COLO829 (cell line): ENCODE results near the gene SPTBN1.
A peak's percentile ranks its signal among the peaks of the same experiment; 100 is the strongest.

Experiments used
- DNase-seq: peaks from one replicate; pipeline ENCODE4 v3.0.0; 2012; ENCODE audit warnings: low spot score

SPTBN1 gene

DNA sequence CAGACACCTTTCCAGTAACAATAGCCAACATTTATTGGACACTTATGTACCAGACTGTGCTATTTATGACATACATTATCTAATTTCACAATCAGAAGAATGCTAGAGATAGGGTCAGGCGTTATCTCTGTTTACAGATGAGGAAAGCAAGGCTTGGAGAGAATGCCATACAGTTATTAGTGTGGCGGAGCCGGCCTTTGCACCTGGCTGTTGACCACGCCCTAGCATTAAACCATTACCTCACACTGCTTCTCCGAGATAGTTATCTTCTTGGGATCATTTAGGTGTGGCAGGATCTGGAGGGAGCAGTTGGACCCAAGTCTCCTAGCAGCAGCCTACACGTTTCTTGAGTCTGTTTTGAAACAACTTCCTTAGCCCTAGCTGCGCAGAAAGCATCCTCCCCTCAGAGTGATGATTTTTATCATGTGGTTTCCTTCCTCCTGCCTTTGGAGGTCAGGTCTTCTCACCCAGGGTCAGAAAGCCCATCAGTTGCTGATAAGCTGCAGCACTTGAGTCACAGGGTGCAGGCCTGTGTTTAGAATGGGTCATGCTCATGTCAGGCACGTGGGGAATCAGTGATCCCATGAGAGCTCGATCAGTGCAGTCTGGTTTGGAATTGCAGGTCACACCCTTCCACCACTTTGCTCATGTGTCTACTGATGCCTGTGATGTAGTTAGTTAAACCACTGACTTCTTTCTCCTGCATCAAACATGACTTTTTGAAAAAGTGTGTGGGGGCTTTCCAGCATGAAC is 118.2 kb downstream of the SPTBN1 start:
- DNase-seq, result no peak

DNA sequence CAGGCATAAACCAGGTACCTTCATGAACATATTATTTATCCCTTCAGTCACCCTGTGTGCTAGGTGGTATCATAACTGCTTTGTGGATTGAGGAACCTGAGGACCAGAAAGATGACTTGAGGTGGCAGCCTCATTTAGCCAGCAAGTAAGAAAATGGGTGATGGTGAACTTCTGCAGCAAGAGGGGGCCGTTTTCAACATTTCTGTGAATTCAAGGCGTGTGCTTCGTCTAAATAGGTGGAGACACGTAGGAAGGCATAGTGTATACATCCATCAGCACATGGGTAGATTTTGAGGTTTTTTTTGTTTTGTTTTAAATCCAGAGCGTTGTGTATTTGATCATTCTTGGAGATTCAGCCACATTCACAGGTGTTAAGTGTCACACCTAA is 118.7 kb downstream of the SPTBN1 start:
- DNase-seq, result no peak

DNA sequence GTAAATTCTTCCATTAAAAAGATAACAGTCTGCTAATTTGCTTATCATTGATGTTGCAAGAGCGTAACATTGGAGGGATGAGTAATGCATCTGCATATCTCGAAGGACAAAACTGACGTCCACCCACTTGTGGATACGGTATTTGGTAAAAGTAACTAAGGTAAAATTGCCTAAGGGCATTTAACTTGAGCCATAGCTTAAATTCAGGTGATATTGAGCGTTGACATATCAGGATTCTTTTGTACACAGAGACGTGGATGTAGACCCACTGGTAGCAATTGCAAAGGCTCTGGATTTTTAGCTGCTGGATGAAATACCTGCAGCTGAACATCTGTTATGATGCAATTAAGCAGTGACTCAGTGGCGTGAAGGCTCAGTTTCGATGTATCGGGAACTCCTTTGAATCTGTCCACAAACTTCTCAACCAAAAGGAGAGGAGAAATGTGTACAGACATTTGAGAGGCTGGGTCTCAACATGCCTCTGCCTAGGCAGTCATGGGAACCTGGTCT is 119.3 kb downstream of the SPTBN1 start:
- no peak for DNase-seq

DNA sequence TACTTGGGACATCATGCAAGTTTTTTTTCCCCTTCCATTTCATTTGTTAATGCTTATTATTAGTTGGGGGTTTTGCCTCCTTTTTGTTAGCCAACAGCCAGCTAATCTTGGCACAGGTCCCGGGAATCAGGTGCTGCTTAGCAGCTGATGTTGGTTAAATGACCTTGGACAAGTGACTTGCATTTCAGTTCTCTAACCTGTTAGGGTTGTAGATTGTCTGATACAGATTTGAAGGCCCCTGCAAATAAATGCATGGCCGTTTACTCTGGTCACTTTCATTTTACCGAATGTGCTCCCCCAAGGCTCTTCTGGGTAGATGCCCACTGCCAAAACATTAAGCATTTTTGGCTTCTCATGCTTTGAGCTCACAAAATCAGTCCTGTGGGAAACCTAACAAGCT is 120.9 kb downstream of the SPTBN1 start:
- no peak for DNase-seq

DNA sequence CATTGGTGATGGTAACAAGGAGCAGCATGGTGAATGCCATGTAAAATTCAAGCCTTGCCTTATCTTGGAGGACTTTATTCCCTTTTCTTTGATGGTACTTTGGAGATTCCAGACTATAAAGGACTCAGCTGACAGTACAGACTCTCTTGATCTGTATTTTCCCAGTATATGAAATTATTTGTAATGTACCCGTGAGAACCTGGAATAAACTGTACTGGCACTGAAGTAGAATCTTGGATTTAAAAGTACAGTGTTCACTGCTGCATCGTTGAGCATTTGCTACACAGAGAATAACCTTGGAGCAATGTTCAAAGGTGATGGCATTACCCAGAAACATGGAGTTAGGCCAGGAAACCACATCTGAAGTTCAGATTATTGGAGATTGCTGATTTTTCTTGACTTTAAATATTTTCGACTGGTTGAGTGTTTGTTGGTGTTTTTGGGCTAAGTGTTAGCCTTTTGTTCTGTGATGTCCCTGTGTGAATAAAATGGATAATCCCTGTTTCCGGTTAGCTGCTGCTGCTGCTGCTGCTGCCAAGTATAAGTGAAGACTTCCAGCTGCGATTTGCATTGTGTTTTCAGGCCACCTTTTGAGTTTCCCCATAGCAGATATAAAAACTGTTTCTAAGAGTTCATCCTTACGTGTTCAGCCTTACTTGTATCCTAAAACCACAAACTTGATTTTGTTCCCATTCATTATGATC is 122.0 kb downstream of the SPTBN1 start:
- no peak for DNase-seq

DNA sequence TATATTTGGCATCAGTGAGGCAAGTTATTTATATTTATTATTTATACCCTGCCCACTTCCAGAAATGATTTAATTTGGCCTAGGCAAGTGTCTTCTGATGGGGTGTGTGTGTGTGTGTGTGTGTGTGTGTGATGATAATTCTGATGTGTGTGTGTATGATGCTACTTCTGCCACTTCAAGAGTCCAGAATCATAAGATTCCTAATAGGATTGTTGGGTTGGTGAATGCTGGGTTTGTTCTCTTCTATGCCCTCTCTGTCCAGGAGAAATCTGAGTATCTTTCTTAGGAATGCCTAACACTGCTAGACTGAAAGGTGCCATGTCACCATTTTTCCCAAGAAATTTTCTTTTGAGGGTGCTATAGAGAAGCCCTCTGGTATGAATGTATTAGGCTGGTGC is 122.5 kb downstream of the SPTBN1 start:
- peak; percentile 82 for DNase-seq

DNA sequence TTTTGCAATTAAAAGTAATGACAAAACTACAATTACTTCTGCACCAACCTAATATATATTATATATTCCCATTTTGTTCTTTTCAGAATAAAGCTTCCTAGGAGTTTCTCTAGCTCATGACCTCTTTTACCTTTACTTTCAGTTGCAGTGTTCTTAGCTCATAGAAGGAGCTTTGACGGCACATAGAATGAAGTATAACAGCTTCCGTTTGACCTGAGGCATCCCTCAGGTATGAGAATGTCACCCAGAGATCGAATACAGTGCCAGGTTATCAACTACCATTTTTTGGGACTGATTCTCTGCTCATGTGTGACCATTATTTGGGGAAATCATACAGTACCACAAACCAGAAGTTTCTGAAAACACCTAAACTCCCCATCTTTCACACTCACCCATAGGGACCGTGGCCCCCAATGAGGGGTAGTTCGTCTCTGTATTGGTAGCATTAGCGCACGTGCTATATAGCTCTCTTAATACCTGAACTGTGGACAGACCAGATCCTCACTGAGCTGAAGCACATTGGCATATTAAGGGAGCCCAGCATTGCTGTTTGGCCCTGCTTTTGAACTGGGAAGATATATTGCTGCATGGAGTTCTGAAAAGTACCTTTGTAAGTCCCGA is 123.0 kb downstream of the SPTBN1 start:
- DNase-seq, result no peak

DNA sequence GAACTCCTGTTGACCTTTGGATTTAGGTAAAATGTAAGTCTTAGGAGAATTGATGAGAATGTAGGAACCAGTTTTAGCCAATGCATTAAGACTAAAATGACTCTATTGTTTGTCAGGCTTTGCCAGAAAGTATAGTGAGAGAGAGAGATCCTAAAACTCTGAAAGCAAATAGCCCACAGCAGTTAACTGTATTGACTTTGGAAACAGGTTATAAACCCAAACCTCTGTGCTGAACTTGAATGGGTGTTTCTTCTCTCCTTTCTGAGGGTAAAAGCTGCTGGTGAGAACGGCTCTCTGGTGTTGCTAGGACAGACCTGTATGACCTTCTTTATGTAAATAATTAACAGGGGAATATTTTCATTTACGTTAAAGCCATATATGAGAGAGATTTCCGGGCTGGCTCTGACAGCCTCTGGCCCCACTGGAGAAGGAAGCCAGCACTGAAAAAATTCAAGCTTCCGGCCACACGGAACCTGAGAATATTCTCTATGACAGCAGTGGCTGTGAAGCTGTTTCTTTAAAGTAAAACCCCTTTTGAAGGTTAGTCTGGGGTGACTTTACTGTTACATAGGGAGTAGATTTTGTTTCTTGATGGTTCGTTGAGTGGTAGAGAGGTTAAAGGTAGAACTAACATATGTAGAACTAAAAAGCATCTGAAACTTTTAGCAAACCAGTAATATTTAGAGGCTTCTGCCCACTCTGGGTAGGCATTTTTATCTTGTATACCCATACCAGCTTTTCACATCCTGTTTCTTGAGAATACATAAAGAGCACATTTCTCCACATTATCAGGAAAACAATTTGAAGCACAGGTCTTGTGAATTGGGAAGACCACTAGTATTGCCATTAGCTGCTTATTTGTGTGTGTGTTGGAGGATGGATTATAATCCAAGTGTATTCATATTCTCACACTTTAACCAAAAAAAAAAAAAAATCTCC is 123.8 kb downstream of the SPTBN1 start:
- DNase-seq, result no peak

DNA sequence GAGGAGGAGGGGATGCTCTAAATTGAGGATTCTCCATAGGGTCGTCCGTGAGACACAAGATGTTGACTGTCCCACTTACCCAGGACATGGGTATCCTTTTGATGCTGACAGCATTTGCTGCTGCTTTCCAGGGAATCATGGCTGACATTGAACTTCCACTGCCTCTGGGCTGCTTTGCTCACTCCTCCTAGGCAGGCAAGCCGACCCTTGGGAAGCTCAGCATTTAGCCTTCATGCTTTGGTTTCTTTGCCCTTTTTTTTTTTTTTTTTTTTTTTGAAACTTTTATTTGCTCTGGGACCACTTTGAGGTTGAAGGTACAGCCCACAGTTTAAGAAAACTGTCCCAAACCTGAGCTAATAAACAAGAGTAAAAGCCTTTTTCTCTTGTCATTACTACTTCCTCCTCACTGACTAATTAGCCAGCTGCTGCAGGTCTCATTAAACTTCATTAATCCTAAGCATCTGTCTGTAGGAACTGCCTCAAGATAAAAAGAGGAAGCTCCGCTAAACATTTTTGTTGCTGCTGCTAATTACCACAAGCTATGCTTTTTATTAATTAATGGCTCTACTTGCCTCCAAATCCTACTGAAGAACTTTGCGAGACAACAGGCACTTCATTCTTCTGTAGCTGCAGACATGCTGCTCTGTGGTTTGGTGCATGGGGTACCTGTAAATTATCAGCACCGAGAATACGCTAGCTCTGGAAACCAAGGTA is 125.4 kb downstream of the SPTBN1 start:
- DNase-seq, result no peak

DNA sequence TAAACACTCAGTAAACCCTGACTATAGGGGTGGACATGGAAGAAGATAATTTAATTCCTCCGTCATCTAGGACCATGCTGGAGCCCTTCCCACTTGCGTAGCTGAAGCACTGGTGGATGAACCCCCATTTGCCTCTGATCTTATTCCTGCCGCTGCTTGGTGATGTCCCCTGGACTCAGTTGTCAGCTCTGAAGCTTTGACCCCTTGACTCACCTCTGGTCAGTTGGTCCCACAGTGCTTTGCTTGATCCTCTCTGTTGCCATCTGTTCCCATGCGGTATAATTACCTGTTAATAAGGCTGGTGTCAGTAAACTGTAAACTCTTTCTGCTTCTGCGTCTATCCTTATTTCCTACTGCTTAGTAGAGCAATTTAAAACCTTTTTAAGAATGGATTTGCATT is 126.9 kb downstream of the SPTBN1 start:
- no peak for DNase-seq

DNA sequence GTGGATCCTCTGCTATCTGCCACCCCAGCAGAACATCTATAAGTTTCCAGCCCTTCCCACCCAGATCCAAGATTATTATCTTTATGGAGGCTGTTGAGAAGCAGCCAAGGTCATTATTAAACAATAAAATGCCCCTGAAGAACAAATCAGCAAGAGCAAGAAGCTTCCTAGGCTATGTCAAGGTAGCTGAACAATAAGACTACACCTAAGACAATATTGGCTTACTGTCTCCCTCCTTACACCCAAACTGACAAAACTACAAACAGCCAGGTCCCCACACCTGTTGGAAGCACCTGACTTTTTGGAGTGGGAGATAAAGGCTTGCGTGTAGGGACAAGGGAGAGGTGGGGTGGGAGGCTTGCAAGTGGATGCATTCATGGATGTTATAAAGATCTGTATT is 128.5 kb downstream of the SPTBN1 start:
- no peak for DNase-seq

DNA sequence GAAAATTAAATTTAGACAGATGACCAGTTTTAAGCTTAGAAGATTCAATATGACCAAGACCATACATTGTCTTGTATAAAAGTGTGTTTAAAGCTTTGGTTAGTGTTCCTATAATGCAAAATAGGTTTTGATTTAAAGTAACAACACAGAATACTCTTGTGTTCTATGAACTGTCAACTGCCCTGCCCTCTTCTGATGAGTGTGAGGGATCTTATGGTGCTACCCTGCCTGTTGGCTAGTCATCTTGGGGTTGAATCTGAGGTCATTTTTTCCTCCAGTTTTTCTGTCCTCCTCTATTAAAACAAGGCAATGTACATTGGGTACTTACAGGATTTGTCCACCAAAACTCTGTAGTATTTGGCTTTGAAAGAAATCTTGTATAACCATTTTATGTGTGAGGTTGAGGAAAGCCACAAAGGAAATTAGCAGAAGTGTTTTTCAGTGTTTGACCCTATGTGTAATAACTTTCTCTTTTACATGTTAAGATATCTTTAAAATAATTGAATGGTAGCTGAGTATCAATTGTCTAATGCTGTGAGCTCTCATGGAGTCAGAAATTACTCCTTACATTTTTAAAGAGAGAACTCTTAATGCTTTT is 129.1 kb downstream of the SPTBN1 start:
- DNase-seq, result no peak

DNA sequence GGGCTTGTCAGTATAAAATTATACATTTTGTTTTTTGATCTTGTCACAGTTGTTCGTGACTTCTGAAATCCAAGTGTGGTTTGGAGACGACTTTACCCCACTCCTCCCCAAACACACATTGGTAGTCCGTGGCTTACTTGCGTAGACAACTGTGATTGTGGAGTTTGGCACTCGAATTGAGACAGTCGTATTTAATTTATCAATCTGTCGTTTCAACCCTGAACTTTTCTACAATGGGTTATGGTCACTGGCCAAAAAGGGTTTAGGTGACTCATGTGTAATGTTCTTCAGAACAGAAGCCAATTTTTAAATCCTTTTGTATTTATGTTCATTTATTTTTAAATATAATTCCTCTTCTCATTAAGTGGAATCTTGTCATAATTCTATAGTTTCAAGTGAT is 129.9 kb downstream of the SPTBN1 start:
- DNase-seq, result no peak

DNA sequence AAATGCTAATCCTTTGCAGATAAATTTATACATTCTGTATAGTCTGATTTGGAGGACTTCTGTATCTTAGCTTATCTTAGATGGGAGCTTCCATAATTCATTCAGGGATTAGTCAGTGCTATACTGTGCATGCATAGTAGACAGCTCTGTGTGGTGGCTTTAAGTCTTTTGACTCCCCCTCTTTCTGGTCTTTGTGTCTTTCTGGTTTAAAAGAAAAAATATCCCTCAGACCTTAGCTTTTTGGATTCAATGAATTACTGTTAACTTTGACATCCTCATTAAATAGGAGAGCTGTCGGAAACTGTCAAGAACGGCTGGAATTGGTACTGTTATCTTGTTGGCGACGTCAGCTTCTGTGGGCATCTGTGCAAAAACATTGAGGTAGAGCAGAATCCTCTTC is 130.4 kb downstream of the SPTBN1 start:
- no peak for DNase-seq

DNA sequence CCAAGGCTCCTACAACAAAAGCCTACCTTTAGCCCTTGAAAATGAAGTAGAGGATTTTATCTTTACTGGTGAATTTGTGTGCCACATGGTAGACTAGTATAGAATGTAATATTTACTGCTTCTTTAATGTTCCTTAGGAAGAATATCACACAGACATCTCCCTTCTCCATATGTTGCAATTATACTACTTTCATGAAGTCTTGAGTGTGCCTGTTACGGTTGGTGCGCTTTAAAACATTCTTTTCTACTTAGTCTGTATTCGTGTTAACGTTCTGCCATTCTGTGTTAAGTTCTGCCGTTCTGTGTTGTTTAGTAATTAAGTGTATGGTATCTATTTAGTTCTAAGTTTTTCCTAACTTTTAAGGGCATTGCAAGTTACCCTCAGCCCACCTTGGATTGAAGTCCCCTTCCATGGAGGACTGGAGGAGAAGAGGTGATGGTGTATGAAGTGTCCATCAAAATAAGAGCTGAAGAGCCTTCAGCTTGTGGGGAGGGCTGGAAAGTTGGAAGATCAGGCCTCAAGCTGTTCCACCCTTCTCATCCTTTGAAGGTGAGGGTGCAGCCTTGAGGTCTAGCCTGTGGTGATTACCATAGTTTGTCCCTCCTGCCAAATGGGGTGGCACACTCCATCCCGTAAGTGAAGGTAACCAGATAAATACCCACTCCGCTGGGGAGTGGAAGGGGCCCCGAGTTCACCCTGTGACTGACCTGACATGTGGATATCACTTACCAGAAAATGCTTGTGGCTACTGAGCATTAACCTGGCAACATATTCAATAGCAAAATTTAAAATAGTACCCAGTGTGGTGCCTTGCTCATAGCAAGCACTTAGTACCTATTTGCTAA is 131.3 kb downstream of the SPTBN1 start:
- DNase-seq, result no peak

DNA sequence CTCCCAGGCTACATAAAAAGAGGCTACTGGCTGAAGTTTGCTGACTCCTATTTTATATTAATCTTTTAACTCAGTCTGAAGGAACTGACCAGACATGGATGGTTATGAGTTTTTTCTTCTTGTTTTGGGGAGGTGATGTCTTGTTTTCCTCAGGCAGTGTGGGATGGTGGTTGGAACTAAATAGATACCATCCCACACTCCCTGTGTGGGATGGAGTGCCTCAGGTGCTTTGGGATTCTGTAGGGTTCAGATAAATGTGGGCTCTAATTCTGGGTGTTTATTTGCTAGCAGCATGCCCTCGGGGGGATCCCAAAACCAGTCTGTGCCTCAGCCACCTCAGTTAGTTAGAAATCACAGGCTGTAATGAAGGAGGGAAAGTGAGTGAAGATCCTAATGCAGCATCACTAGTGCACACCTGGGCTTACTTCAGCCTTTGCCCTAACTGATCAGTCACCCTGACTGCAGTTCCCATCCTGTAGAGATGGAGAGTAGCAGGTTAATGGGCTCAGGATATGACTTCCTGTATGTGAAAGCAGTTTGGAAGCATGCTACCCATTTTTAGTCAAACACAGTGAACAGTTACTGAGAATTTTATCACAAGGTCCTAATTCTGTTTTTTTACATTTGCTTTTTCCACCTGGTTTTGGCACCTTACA is 132.2 kb downstream of the SPTBN1 start:
- DNase-seq, result no peak

DNA sequence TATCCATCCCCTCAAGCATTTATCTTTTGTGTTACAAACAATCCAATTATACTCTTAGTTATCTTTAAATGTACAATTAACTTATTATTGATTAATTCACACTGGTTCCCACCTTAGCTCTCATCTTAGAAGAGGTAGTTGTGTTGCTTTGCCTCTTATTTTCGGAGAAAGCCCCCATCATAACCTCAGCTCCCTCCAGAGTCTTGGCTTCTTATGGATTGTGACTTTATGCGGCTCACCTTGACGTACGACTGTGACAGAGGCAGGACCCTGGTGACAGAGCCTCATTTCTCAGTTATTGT is 132.9 kb downstream of the SPTBN1 start:
- DNase-seq, result no peak

DNA sequence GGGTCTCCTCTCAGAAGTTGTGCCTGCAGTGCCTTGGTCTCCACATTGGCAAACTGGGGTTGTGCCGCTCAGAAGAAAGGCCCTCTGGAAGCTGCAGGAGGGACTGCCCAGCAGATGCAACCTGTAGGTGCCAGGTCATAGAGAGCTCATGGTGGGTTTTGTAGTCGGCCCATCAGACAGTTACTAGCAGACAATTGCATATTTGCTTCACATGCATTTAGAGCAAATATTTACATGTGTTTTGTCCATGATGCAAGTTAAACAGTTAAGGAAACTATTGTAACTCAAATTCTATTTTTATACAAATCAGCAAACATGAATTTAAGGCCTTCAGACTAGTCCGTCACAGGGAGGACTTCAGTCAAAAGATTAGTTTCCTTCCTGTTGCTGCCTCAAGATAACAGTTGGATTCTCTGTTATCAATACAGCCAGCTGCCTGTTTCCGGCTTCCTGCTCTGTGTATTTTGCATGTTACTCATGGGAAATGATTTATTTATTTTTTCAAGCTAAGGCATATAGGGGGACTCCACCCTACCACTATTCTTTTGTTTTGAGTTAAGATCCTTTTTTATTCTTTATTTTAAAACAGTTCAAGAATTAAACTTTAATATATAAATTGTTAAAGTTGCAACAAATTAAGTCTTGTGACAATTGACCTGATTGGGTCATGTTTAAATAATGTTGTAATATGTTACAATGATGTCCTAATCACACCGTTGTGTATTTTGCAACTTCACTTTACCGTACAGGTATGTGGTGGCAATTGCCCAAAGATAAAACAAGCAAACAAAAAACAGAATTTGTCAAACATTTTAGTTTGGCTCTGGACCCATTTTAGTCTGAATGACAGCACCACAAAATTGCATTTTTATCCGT is 133.5 kb downstream of the SPTBN1 start:
- peak; percentile 74 for DNase-seq
